Brain microvascular endothelial cell (primary cell): ENCODE results near the gene CCDC91.
A peak's percentile ranks its signal among the peaks of the same experiment; 100 is the strongest.

Source experiments
- DNase-seq: peaks from one replicate; pipeline ENCODE4 v3.0.0-alpha.2; 2020
- H3K27ac ChIP-seq: fragments of 250-450 bp; sonication (Bioruptor Pico); 2 replicates; pipeline ENCODE4 v1.5.1; 2020; ENCODE audit warnings: mild to moderate bottlenecking, moderate library complexity
- H3K27me3 ChIP-seq: fragments of 250-450 bp; sonication (Bioruptor Pico); replicated peaks from 2 replicates; pipeline ENCODE4 v1.5.1; 2020; ENCODE audit warnings: mild to moderate bottlenecking
- H3K36me3 ChIP-seq: fragments of 250-450 bp; sonication (Bioruptor Pico); replicated peaks from 2 replicates; pipeline ENCODE4 v1.5.1; 2020; ENCODE audit warnings: mild to moderate bottlenecking
- H3K4me3 ChIP-seq: 2 replicates; pipeline ENCODE4 v1.5.1; 2011; ENCODE audit warnings: low read depth, mild to moderate bottlenecking, control low read depth, low read length, moderate library complexity
- in situ Hi-C: cut with HindIII; loops from 2 replicates; pipeline ENCODE4 v1.10.0; 2017; ENCODE audit warnings: low sequenced_read_pairs, low pct_ligation_motif_present
- TF ChIP-seq, protein P1 (sequence below): IDR thresholded peaks from 2 replicates; pipeline ENCODE4 v1.5.1; 2011; ENCODE audit warnings: low read depth, mild to moderate bottlenecking, moderate library complexity, low read length, control low read depth, inconsistent platforms; ENCODE audit errors: missing control alignments

CCDC91 gene, protein sequence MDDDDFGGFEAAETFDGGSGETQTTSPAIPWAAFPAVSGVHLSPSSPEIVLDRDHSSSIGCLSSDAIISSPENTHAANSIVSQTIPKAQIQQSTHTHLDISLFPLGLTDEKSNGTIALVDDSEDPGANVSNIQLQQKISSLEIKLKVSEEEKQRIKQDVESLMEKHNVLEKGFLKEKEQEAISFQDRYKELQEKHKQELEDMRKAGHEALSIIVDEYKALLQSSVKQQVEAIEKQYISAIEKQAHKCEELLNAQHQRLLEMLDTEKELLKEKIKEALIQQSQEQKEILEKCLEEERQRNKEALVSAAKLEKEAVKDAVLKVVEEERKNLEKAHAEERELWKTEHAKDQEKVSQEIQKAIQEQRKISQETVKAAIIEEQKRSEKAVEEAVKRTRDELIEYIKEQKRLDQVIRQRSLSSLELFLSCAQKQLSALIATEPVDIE

DNA sequence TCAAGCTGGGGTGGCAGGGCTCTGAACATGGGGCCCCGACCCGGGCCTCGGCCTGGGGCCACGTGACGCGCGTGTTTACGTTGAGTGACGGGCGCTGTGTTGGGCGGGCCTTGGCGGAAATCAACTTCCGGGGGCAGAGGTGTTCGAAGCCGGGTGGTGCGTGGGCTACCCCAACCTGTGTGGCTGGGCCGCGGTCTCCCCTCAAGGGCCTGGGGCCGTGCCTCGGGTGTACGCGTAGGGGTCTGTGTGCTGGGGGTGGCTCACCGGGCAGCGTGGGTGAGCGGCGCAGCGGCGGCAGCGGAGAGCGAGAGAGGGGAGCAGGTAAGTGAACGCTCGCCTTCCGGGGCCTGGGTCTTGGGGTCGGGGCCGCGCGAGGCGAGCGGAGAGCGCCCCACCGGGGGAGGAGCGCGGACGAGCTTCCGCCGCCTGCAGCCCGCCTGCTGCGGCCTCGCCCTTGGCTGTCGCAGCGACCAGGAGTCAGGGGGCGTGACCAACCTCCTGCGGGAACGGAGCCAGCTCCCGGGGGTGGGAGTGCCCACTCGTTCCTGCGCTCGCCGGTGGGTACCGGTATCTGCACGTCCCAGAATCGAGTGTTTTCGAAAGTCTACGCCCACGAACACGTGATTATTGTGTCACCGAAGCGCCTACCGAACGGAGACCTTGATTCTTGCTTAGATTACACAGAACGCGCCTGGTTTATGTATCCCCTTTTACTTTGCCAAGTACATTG lies at the start of gene CCDC91:
Gene CCDC91, plus strand, starts transcription at position 136 of the 730 bp plus-strand sequence. CDS start 66,760 bp downstream, outside the sequence.
- Histone ChIP-seq H3K4me3 (peak within 1 kb of the TSS; percentile 99), H3K27me3 (no peaks in the 10 kb centered on the region), H3K36me3 (no peaks in the 10 kb centered on the region), H3K27ac (peak within 1 kb of the TSS; percentile 93)
- TF ChIP-seq, protein P1, sequence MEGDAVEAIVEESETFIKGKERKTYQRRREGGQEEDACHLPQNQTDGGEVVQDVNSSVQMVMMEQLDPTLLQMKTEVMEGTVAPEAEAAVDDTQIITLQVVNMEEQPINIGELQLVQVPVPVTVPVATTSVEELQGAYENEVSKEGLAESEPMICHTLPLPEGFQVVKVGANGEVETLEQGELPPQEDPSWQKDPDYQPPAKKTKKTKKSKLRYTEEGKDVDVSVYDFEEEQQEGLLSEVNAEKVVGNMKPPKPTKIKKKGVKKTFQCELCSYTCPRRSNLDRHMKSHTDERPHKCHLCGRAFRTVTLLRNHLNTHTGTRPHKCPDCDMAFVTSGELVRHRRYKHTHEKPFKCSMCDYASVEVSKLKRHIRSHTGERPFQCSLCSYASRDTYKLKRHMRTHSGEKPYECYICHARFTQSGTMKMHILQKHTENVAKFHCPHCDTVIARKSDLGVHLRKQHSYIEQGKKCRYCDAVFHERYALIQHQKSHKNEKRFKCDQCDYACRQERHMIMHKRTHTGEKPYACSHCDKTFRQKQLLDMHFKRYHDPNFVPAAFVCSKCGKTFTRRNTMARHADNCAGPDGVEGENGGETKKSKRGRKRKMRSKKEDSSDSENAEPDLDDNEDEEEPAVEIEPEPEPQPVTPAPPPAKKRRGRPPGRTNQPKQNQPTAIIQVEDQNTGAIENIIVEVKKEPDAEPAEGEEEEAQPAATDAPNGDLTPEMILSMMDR = no peak
- peak; percentile 81 for DNase-seq
- in situ Hi-C loops = no loop called here

DNA sequence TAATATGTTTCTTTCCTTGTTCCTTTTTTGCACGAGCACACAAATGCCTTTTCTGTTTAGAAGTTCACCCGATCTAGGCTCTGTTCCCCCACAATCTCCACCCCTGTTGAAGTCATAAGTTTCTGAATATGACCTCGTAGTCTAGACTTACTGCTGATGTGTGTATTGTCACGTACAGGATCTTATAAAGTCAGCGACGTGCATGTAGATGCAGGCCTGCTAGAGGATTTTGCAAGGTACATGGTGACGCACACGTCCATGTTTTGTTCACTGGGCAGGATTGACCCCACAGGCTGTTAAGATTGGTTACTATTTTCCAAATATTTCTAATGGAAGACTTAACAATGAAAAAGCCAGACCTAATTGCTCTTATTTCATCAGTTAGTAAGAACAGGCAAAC lies 46.2 kb upstream of the CCDC91 start:
- no peak for DNase-seq
- Histone ChIP-seq H3K4me3 (no peak overlapping the region), H3K36me3 (no peaks in the 10 kb centered on the region), H3K27ac (no peak overlapping the region), H3K27me3 (no peaks in the 10 kb centered on the region)
- TF ChIP-seq, protein P1 = no peak
- in situ Hi-C loops = no loop called here

DNA sequence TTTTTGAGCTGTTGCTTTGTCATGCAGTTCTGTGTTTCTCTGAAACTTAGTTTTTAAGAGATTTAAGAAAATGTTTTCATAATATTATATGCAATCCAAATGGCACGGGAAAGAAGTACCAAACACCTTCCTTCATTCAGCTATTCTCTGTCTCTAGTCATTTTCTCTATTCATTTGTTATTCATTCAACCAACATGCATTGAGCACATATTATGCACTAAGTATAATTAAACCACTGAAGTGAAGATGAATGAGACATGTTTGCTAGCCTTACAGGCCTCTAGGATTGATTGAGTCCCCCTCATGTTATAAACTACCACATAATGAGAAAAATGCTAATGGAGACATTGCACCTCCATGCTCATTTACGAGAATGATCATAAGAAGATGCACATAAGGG lies 45.7 kb upstream of the CCDC91 start:
- H3K27ac ChIP-seq = no peak overlapping the region

DNA sequence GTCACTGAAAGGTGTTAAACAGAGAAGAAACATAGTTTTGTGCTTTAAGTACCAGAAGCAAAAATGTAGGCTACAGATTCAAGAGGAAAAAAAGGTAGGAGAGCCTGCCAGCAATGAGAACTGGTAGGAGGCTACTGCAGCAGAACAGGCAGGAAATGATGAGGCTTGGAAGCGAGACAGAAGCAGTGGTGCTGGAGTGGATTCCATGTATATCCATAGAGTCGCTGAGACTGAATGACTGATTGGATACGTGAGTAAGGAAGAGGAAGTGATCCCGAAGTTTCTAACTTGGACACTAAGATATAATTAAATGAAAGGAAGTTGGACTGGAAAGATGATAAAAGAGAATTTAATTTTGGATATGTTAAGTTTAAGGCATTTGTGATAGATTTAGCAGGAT lies 45.0 kb upstream of the CCDC91 start:
- H3K27ac ChIP-seq = no peak overlapping the region
- in situ Hi-C loops = no loop called here
- no peak for DNase-seq

More for the DNA sequence above, 45.7 kb upstream of the CCDC91 start:
- Histone ChIP-seq H3K36me3 (no peaks in the 10 kb centered on the region), H3K27me3 (no peaks in the 10 kb centered on the region), H3K4me3 (no peak overlapping the region)
- TF ChIP-seq, protein P1 = no peak
- DNase-seq = no peak
- in situ Hi-C loops = no loop called here

DNA sequence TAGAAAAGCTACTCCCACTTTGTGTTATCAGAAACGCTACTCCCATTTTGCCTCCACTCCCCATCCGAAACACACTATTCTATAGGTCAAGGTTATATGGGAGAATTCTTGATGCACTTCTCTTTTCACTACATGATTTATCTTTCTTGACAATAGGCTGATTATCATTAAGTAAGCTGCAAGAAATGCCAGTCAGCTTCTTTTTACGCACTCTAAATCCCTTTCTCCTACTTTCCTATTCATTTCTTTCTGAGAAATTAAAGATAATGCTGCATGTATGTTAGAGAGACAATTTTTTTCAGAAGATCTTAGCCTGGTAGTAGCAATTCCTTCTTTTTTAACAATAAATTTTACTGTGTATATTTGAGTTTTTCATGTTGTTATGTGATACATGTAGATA lies 41.0 kb upstream of the CCDC91 start:
- in situ Hi-C loops = no loop called here
- no peak overlapping the region for H3K4me3 ChIP-seq
- H3K27me3 ChIP-seq = no peaks in the 10 kb centered on the region
- DNase-seq = no peak
- TF ChIP-seq, protein P1 = no peak
- H3K36me3 ChIP-seq = no peaks in the 10 kb centered on the region
- no peak overlapping the region for H3K27ac ChIP-seq

More for the DNA sequence above, 45.0 kb upstream of the CCDC91 start:
- TF ChIP-seq, protein P1 = no peak
- H3K27me3 ChIP-seq = no peaks in the 10 kb centered on the region
- H3K4me3 ChIP-seq = no peak overlapping the region
- no peaks in the 10 kb centered on the region for H3K36me3 ChIP-seq
